Lung microvascular endothelial cell (primary cell): ENCODE results near the gene TBC1D9. TPM values are rescaled to one million over a fixed set of nuclear protein-coding genes. Genes with fewer than 3 reads are reported as not detected.
"Not testable (repeated sequence)": the region's sequence is repeated elsewhere in the genome, so short reads cannot be mapped to it uniquely, and the experiment has no call there.

ENCODE experiments used
- DNase-seq, 2 donors: peaks; one replicate each; pipeline versions ENCODE4 v3.0.0 to v3.0.0-alpha.2; 2010; ENCODE audit warnings: low read depth in 2 of 2
- total RNA-seq: library from RNA; depleted of rRNA; stranded (reverse); fragments of >200 nt; gene quantifications from 2 replicates; pipeline ENCODE4 v1.2.1, GENCODE V29; 2014

Gene TBC1D9
- total RNA-seq: 37.7 and 66.7 TPM in 2 replicates

- DNase-seq: peak; percentile 94 to 97
Observed at GRCh38 chr4:140756319-140757231, at the start of gene TBC1D9. TSS of gene TBC1D9 (minus strand) at chr4:140756385. CDS start at chr4:140756045, 340 bp downstream.

GRCh38 chr4:140805293-140805692, 49.1 kb upstream of the TBC1D9 start:
- no peak for DNase-seq

- DNase-seq: no peak
Observed at GRCh38 chr4:140802591-140802990, 46.4 kb upstream of the TBC1D9 start.

GRCh38 chr4:140800666-140801065, 44.5 kb upstream of the TBC1D9 start:
- DNase-seq: peak in 1 of 2 donors; percentile 8

GRCh38 chr4:140799686-140800225, 43.6 kb upstream of the TBC1D9 start:
- DNase-seq: no peak

GRCh38 chr4:140793291-140793690, 37.1 kb upstream of the TBC1D9 start:
- DNase-seq: no peak

GRCh38 chr4:140790765-140791164, 34.6 kb upstream of the TBC1D9 start:
- no peak for DNase-seq

GRCh38 chr4:140790171-140790570, 34.0 kb upstream of the TBC1D9 start:
- DNase-seq: no peak

- no peak for DNase-seq
Observed at GRCh38 chr4:140789759-140790158, 33.6 kb upstream of the TBC1D9 start.

- not testable (repeated sequence) for DNase-seq
Observed at GRCh38 chr4:140782787-140783186, 26.6 kb upstream of the TBC1D9 start.

- DNase-seq: no peak
Observed at GRCh38 chr4:140781596-140781995, 25.4 kb upstream of the TBC1D9 start.

- no peak for DNase-seq
Observed at GRCh38 chr4:140777894-140778293, 21.7 kb upstream of the TBC1D9 start.

GRCh38 chr4:140777386-140777785, 21.2 kb upstream of the TBC1D9 start:
- DNase-seq: no peak

GRCh38 chr4:140776556-140776955, 20.4 kb upstream of the TBC1D9 start:
- no peak for DNase-seq

- DNase-seq: no peak
Observed at GRCh38 chr4:140774956-140775355, 18.8 kb upstream of the TBC1D9 start.

- DNase-seq: no peak
Observed at GRCh38 chr4:140774510-140774909, 18.3 kb upstream of the TBC1D9 start.

- DNase-seq: no peak
Observed at GRCh38 chr4:140769209-140769608, 13.0 kb upstream of the TBC1D9 start.

GRCh38 chr4:140764785-140765392, 8.7 kb upstream of the TBC1D9 start:
- DNase-seq: no peak

- DNase-seq: no peak
Observed at GRCh38 chr4:140762202-140762601, 6.0 kb upstream of the TBC1D9 start.

- DNase-seq: no peak
Observed at GRCh38 chr4:140757232-140757630, 1.0 kb upstream of the TBC1D9 start.

- peak; percentile 60 to 64 for DNase-seq
Observed at GRCh38 chr4:140755774-140756318, 339 bp downstream of the TBC1D9 start.
